Ishikawa (cell line): ENCODE data around the gene ILDR2.

Experiments
- CEBPB ChIP-seq: IDR thresholded peaks from 2 replicates; pipeline ENCODE4 v1.6.1; 2012
- CREB1 ChIP-seq: IDR thresholded peaks from 2 replicates; pipeline ENCODE4 v1.6.1; 2012; ENCODE audit warnings: low read depth
- EGR1 ChIP-seq: IDR thresholded peaks from 2 replicates; pipeline ENCODE4 v1.6.1; 2012
- EP300 ChIP-seq: IDR thresholded peaks from 2 replicates; pipeline ENCODE4 v1.6.1; 2012; ENCODE audit warnings: borderline replicate concordance
- FOXM1 ChIP-seq: IDR thresholded peaks from 2 replicates; pipeline ENCODE4 v1.6.1; 2012; ENCODE audit warnings: low read depth, borderline replicate concordance
- NFIC ChIP-seq: IDR thresholded peaks from 2 replicates; pipeline ENCODE4 v1.6.1; 2012
- RAD21 ChIP-seq: IDR thresholded peaks from 2 replicates; pipeline ENCODE4 v1.6.1; 2012; ENCODE audit warnings: low read depth
- TAF1 ChIP-seq: IDR thresholded peaks from 2 replicates; pipeline ENCODE4 v1.6.1; 2012; ENCODE audit warnings: low read depth, mild to moderate bottlenecking
- TCF12 ChIP-seq: IDR thresholded peaks from 2 replicates; pipeline ENCODE4 v1.6.1; 2012; ENCODE audit warnings: low read depth
- TEAD4 ChIP-seq: IDR thresholded peaks from 2 replicates; pipeline ENCODE4 v1.6.1; 2012
- YY1 ChIP-seq: IDR thresholded peaks from 2 replicates; pipeline ENCODE4 v1.6.1; 2012; ENCODE audit warnings: low read depth
- ZBTB7A ChIP-seq: IDR thresholded peaks from 2 replicates; pipeline ENCODE4 v1.6.1; 2012; ENCODE audit warnings: low read depth
- TF ChIP-seq, protein P1 (sequence below): IDR thresholded peaks from 2 replicates; pipeline ENCODE4 v1.6.1; 2012
- TF ChIP-seq, protein P2 (sequence below): IDR thresholded peaks from 2 replicates; pipeline ENCODE4 v1.6.1; 2012
- TF ChIP-seq, protein P3 (sequence below): IDR thresholded peaks from 2 replicates; pipeline ENCODE4 v1.6.1; 2012; ENCODE audit warnings: low read depth, mild to moderate bottlenecking

Gene ILDR2, protein sequence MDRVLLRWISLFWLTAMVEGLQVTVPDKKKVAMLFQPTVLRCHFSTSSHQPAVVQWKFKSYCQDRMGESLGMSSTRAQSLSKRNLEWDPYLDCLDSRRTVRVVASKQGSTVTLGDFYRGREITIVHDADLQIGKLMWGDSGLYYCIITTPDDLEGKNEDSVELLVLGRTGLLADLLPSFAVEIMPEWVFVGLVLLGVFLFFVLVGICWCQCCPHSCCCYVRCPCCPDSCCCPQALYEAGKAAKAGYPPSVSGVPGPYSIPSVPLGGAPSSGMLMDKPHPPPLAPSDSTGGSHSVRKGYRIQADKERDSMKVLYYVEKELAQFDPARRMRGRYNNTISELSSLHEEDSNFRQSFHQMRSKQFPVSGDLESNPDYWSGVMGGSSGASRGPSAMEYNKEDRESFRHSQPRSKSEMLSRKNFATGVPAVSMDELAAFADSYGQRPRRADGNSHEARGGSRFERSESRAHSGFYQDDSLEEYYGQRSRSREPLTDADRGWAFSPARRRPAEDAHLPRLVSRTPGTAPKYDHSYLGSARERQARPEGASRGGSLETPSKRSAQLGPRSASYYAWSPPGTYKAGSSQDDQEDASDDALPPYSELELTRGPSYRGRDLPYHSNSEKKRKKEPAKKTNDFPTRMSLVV

DNA sequence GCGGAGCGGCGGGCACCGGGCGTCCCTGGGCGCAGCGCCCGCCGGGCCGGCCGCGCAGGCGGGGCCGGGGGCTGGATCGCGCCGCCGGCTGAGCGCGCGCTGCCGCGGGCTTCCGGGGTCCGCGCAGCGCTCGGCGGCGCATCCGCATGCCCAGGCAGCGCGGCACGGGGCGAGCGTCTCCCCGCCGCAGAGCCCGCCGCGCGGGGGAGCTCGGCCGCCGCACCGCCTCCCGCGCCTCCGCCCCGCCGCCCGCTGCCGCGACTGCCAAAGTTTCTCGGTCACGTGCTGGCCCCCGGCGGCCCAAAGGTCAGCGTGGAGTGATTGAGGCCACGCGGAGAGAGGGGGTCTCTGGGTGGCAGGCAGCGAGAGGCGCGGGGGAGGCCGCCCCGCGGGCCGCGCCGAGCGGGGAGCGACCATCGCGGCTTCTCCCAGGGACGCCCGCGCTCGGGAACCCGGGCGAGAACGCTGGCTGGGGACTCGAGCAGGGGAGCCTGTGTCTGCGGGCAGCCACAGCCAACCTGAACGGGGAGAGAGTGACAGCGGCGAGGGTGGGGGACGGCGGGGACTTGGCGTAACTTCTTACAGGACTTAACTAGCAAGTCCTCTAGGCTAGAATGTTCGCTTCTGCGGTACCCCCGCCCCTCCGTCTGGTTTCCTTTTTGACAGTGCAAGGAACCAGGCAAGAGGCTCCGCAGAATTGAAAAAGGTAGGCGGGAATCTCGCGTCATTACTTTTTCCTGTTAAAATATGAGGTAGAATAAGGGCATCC lies at the start of gene ILDR2:
Gene ILDR2 (minus strand): TSS at position 180 of the 769 bp plus-strand sequence. CDS start 272 bp downstream, outside the sequence.
- TF ChIP-seq RAD21 (no peak), CREB1 (no peak), TAF1 (no peak), TCF12 (no peak), YY1 (no peak)
- TF ChIP-seq, protein P1, sequence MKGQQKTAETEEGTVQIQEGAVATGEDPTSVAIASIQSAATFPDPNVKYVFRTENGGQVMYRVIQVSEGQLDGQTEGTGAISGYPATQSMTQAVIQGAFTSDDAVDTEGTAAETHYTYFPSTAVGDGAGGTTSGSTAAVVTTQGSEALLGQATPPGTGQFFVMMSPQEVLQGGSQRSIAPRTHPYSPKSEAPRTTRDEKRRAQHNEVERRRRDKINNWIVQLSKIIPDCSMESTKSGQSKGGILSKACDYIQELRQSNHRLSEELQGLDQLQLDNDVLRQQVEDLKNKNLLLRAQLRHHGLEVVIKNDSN = peak; percentile 77
- TF ChIP-seq, protein P2, sequence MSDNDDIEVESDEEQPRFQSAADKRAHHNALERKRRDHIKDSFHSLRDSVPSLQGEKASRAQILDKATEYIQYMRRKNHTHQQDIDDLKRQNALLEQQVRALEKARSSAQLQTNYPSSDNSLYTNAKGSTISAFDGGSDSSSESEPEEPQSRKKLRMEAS = peak; percentile 34; the same call in 1 of the 2 replicates

DNA sequence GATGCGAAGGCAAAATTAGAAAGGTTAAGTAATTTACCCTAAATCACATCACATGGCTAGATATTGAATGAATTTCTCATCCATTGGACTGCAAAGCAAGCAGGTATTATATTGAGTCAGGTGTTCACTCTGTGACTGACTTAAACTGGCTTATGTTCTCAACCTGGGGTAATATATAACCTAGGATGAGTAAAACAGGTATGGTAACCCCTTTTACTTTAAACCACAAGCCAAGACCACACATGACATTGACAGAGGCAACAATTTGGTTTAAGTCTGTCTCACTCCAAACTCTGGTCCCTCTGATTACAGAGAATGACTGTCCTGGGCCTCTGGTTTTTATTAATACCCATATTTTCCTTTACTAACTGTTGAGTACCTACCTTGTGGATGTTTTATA lies 47.0 kb upstream of the ILDR2 start:
- TF ChIP-seq YY1 (no peak), ZBTB7A (no peak), CEBPB (no peak), EGR1 (no peak), RAD21 (no peak), CREB1 (no peak), TCF12 (no peak), EP300 (no peak), TAF1 (no peak), FOXM1 (no peak), NFIC (no peak)
- TF ChIP-seq, protein P2 = no peak
- TF ChIP-seq, protein P1 = no peak
- TF ChIP-seq, protein P3, sequence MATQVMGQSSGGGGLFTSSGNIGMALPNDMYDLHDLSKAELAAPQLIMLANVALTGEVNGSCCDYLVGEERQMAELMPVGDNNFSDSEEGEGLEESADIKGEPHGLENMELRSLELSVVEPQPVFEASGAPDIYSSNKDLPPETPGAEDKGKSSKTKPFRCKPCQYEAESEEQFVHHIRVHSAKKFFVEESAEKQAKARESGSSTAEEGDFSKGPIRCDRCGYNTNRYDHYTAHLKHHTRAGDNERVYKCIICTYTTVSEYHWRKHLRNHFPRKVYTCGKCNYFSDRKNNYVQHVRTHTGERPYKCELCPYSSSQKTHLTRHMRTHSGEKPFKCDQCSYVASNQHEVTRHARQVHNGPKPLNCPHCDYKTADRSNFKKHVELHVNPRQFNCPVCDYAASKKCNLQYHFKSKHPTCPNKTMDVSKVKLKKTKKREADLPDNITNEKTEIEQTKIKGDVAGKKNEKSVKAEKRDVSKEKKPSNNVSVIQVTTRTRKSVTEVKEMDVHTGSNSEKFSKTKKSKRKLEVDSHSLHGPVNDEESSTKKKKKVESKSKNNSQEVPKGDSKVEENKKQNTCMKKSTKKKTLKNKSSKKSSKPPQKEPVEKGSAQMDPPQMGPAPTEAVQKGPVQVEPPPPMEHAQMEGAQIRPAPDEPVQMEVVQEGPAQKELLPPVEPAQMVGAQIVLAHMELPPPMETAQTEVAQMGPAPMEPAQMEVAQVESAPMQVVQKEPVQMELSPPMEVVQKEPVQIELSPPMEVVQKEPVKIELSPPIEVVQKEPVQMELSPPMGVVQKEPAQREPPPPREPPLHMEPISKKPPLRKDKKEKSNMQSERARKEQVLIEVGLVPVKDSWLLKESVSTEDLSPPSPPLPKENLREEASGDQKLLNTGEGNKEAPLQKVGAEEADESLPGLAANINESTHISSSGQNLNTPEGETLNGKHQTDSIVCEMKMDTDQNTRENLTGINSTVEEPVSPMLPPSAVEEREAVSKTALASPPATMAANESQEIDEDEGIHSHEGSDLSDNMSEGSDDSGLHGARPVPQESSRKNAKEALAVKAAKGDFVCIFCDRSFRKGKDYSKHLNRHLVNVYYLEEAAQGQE = no peak

DNA sequence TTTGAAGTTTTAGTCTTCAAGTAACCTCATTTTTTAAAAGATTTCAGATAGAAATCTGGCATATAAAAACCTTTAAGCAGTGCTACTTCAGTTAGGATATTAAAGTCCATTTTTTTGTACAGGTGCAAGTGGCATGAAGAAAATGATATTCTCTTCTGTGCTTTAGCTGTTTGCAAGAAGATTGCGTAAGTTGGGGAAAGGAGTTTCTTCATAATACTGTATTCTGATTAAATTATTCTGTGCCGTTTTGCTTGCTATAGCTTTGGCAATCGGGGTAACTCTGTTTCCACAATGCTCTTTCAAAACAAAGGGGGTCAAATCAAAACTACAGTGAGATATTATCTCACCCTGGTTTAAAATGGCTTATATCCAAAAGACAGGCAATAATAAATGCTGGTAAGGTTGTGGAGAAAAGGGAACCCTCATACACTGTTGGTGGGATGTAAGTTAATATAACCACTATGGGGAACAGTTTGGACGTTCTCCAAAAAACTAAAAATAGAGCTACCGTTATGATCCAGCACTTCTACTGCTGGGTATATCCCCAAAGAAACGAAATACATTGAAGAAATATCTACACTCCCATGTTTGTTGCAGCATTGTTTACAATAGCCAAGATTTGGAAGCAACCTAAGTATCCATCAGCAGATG lies 40.9 kb upstream of the ILDR2 start:
- TF ChIP-seq CEBPB = no peak

DNA sequence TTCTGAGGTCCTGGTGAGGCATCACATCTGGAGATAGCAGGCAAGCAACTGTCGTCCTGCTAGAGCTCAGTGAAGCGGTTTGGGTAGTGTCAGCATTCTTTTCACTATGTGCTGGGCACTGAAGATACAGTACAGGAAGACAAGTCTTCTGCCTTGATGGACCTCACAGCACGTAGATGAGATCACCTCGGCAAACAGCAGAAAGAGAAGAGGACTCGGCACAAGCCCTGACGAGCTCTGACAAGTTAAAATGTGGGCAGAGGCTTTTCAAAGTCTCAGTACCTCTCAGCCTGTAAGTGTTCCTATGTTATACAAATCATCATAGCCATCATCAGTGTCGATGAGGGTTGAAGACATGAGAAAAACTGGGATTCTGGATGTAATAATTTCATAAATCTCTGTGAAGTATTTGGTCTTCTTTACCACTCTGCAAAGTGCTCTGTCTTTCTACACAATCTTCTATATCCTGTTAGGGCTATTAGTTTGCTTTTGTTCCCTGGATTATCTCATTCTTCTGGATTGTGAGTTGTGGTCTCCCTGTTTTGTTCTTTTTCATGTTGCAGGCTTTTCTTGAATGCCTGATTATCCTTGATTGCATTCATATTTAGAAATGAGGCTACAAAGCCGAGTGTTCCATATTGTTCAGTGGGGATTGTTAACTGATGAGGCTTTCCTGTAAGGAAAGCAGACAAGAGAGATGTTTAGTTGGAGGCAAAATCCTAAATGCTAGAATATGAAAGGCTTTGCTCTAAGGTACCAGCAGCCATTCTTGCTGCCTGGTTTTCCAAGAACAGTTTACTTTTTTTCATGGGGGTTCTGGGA lies 38.0 kb upstream of the ILDR2 start:
- TF ChIP-seq CEBPB = no peak
- TF ChIP-seq, protein P2 = no peak
- no peak for TF ChIP-seq TCF12
- TF ChIP-seq, protein P1 = no peak
- TF ChIP-seq RAD21 = no peak
- TF ChIP-seq, protein P3 = no peak
- TF ChIP-seq FOXM1 = no peak
- no peak for TF ChIP-seq EP300
- no peak for TF ChIP-seq TAF1
- no peak for TF ChIP-seq NFIC
- TF ChIP-seq EGR1 = no peak
- TF ChIP-seq ZBTB7A = no peak
- no peak for TF ChIP-seq TEAD4
- TF ChIP-seq CREB1 = no peak
- no peak for TF ChIP-seq YY1
